DMS53 treated with DMSO at 0.1 percent for 48 hours (cell line): ENCODE measurements around the gene ULK4.
"Not testable (repeated sequence)": the region's sequence is repeated elsewhere in the genome, so short reads cannot be mapped to it uniquely, and the experiment has no call there.

Experiments used
- DNase-seq: peaks from one replicate; lab custom pipeline; 2025; ENCODE audit not compliant: unreplicated experiment; lab: John Stamatoyannopoulos, UW

The ULK4 gene

DNA sequence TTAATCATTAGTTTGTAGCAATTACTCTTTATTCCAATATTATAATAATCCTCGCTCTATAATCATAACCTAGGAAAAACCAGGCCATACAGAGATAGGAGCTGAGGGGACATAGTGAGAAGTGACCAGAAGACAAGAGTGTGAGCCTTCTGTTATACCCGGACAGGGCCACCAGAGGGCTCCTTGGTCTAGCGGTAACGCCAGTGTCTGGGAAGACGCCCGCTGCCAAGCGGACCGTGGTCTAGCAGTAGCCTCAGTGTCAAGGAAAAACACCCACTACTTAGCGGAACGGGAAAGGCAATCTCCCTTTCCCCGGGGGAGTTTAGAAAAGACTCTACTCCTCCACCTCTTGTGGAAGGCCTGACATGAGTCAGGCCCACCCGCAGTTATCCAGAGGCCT lies 266.1 kb downstream of the ULK4 start:
- not testable (repeated sequence) for DNase-seq

DNA sequence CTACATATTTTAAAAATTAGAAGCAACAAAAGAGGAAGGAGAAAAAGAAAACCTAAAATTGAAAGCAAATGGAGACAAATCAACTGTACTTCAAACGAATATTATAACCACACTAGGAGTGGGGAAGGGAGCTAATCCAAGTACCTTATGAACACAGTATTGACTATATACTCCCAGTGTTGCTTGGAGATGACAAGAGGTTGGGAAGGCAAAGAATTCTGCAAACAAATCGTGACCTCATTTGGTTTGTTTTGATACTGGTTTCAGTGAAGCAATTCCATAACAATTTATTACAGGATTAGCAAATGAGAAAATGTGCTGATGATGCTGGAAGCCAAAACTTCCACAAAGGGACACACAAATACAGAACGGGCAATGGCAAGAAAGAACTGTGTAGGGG lies 268.1 kb downstream of the ULK4 start:
- no peak for DNase-seq

DNA sequence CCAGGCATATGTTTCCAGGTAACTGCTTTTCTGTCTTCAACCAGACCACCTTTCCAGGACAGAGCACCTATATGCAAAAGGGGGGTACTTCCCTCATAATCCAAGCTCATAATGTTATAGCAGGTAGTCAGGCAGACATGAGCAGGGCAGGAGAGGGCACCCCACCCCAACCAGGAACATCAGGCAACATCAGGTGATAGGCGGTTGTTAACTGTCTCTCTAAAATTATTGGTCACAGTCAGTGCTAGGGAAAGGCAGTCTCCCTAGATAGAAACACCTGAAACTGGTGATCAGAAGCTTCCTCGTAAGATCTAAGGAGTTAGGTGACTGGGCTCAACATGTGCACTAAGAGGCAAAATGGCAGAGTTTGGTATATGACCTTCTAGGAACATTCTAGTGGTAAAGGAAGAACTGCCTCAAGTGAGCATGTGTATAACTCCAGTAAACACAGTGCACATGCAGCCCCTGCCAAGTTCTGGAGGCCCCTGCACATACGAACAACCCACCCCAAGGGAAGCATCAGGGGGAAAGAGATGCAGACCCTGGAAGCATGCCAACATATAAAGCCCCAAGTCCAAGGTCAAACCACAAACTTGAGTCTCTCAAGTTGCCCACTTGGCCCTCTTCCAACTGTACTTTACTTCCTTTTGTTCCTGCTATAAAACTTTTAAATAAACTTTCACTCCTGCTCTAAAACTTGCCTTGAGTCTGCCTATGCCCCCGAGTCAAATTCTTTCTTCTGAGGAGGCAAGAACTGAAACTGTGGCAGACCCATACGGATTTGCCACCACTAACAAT lies 270.9 kb downstream of the ULK4 start:
- DNase-seq: no peak

DNA sequence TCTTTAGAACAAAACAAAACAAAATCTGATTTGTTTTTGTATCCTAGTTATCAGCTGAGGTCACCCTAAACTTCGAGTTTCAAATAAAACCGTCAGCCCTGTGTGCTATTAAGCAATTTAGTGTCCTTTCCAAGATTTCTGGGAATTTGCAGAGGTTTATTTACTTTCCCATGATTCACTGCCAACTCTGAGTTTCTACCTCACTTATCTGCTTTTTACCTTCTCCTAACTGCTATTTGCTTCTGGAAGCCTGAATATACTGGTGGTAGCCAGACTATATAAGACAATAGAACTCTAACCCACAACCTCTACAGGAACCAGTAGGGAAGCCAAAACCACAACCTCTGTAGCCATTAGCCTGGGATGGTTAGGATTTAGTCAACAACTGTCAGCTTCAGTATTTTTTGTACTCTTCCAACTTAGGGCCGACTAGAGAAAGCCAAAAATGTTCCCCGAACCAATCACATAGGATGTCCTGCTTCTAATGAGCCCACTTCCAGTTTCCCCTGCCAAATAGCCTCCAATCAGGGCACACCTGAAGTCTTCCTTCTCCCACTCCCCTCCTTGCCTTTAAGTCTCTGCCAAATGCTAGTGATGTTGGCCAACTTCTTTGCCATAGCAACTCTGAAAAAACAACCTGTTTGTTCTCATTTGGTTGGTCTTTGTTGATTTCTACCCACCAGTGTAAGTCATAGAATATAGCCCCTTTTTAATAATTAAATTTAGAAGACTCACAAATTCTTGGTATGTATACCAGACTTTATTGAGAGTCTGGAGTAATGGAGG lies 273.1 kb downstream of the ULK4 start:
- DNase-seq: no peak

DNA sequence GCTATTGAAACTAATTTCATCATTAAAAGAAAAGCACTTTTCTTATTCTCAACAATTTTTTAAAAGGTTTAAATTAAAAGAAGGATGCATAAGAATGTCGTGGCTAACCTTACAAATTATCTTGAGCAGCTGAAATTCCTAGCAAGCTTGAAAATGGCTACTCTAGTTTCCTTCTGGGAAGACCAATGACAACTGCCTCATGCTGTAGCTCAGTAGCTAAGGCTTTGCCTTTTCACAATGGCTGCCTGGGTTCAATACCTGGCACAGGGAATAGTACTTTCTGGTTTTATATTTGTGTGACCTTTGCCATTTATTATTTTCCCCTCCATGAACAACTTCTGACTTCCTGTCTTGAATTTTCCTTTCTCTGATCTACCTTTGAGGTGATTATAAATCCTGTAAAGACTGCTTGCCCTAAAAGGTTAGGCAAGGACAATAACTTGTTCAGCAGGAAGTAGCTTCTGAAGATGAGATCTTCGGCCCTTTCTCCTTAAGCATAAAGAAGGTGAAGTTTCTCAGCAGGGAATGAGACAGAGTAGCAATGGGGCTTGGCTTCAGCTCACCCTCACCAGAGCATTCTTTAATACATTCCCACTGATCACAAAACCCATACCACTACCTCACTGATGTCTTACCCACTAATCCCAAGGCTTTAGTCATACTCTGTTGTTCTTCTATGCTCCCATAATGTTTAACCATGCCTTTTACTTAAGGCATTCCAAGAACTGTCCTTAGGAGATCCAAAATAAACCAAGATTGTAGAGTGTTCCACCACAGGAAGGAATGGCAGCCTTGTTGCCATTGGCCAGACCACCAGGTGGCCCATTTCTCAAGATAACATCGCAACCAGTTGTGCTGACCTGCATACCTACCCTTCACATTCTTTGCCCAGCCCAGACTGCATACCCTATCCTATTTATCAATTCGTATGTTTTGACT lies 276.8 kb downstream of the ULK4 start:
- DNase-seq: no peak

DNA sequence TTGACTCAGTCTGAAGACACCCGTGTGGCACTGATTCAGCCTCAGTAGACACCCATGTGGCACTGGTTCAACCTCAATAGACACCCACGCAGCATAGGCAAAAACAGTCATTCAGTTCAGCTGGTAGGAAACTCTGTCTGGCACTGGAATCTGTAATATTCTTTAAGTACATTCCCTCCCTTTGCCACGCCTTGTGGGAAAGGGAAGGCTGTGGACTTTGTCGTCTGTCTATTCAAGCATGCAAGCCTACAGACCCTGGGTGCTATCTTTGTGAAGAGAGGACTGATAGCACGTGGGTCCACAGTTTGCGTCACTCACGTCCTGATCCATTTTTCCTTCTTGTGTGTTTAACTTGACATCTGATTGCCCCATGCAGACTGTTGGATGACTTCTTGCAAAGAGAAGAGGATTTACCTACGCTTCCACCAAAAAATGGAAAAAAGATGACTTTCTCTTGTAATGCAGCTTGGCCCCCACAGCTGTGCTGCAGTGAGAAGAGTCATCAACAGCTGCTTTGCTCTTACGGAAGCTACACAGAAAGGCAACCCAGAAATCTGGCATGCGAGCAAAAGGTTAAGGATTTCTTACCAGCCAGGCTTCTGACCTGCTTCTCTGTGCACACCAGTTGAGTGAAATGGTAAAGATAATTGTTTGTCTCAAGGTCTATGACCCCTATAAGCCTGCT lies 278.1 kb downstream of the ULK4 start:
- DNase-seq: no peak

DNA sequence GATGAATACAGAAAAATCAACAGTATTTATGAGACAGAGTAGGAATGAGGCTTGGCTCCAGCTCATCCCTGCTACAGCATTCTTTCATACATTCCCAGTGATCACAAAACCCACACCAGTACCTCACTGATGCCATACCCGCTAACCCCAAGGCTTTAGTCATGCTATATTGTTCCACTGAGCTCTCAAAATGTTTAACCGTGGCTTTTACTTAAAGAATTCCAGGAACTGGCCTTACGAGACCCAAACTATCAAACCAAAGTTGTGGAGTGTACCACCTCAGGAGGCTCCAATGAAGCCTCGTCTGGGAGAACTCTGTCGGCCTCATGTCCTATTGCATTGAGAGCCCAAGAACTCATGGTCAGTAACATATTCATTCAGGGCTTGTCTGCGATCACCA lies 278.9 kb downstream of the ULK4 start:
- DNase-seq: no peak

DNA sequence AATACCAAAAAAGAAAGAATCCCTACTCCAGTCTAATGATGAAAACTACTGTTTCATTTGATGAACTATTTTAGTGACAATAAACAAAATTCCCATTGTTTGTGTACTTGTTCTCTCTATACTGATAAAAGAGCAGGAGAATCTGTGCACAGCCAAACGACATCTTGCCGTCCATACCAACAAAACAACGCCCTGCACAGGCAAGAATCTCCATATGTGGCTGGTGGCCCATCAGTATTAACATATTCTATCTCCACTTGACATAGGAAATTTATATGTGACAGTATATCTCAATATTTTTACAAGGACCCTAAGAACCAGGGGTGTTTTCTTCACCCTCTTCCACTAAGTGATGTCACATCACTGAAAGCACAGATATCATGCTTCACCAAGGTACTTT lies 279.5 kb downstream of the ULK4 start:
- no peak for DNase-seq

DNA sequence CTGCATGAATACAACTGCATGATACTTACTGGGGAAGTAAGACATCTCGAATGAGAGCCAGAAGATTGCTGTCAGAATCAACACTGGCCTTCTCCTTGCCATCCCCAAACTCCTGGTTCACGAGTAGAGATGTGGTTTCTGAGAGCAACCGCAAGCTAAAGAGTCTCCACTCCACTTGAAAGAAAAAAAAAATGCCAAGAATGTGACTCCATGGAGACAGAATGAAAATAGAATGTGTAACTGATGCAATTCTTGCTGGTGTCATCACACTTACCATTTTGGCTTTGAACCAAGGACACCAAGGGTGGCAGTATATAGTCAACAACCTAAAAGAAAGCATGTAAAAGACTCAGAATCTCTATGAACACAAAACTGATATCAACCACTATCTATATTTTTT lies 280.4 kb downstream of the ULK4 start:
- DNase-seq: no peak

DNA sequence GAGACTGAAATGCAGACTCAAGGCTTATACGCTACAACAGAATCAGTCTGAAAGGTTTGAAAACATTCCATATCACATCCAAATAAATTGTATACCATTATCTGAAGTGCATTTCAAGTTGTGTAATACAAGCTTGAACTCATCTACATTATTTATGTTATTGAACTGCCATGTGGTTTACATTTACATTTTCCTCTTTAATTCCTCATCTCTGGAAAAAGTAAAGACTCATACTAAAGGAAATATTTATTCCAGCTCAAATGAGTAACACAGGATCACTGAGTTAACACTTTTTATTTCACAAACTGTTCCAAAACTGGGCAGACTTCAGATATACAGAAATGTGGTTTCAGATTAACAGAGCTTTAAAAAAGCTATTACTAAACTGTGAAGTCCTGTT lies 282.5 kb downstream of the ULK4 start:
- no peak for DNase-seq

DNA sequence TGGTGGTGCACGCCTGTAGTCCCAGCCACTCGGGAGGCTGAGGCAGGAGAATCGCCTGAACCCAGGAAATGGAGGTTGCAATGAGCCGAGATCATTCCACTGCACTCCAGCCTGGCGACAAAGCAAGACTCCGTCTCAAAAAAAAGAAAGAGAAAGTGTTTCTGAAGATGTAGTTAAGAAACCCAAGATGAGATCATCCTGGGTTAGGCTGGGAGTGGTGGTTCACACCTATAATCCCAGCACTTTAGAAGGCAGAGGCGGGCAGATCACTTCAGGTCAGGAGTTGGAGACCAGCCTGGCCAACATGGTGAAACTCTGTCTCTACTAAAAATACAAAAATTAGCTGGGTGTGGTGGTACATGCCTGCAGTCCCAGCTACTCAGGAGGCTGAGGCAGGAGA lies 286.8 kb downstream of the ULK4 start:
- not testable (repeated sequence) for DNase-seq

DNA sequence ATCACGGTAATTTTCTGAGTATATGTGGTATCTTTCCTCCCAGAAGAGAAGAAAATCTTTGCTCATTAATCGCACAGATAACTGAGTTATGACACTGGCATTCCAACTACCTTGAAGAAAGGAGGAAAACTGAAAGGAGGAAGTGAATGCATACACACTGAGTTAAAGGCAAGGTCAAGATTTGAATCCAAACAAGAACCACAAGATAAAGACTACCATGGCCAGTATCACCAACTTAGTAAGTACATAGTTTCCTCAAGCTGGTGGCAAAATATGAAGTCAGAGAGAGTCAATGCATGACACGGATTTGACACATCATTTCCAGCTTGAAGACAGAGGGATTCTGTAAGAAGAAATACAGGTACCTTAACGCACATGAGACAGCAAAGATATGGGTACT lies 287.5 kb downstream of the ULK4 start:
- no peak for DNase-seq

DNA sequence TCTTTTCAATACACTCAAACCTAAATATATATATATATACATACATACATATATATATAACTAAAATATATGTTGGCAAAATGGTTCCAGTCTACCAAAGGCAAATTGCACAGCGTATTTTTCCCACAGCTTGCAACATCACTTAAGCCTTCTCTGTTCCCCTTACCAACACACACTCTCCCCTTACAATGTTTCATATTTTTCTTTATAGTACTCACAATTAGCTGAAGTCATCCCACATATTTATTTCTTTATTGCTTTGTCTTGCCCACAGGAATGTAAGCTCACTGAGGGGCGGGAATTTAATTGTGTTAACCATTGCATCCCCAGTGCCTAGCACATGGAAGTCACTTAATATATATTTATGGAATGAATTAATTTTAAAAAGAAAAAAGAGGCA lies 288.3 kb downstream of the ULK4 start:
- DNase-seq: no peak

DNA sequence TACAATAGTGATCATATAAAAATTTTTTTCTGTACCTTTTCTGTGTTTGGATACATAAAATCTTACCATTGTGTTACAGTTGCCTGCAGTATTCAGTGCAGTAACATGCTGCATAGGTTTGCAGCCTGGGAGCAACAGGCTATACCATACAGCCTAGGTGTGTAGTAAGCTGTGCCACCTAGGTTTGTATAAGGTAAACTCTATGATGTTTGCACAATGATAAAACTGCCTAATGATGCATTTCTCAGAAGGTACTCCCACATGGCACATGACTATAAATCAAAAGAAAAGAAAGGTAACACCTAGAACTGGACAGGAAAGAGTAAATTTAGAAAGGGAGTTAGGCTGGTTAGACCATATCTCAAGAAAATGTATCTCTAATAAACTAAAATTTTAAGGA lies 293.5 kb downstream of the ULK4 start:
- DNase-seq: no peak

DNA sequence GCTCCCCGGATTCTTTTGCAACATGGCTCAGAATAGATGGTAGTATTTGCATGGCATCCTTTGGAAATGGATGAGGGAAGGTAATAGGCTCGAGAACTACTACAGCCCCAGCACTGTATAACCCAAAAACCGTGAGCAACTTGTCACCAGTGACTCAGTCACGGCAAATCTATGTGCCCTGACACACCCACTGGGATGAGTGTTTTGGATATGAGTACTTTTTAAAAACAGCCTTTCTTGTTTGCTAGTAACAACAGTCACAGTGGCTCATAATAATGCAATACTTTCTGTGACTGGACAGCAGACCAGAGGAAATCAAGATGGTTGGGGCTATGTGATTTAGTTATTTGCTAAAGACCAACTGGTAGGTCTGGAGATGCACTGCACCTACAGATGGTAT lies 299.6 kb downstream of the ULK4 start:
- DNase-seq: no peak

DNA sequence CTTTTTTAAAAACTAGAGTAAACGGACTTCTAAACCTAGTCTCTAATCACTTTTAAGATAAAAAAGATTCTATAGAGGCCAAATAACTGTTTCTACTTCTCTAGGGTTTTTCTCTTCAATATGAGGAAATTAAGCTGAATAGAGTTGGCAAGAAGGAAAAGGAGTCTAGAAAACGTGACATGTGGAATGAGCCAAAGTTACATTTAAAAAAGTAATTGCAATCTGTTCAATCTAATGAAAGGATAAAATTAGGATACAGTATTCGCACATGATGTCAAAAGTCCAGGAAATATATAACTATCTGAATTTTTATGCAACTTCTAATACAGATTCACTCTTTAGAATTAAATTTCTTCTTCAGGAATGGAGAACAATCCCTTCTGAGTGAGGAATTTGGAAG lies 300.1 kb downstream of the ULK4 start:
- DNase-seq: no peak

DNA sequence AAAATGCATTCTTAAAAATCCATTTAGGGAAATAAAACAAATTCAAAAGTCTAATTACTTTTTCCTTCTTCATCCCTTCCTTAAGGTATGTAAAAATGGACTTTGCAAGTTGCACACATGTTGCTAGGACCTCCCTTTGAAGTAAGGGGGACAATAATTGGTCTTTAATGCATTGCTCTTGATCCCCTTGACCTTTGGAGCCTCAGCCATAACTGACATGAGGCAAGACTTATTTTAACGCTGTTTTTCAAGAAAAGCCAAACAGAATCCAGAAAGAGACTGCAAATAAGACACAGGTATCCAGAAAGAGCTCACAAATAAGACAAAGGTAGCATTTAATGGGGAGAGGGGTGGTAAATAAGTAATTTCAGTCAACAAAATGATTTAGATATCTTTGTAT lies 301.4 kb downstream of the ULK4 start:
- DNase-seq: no peak

DNA sequence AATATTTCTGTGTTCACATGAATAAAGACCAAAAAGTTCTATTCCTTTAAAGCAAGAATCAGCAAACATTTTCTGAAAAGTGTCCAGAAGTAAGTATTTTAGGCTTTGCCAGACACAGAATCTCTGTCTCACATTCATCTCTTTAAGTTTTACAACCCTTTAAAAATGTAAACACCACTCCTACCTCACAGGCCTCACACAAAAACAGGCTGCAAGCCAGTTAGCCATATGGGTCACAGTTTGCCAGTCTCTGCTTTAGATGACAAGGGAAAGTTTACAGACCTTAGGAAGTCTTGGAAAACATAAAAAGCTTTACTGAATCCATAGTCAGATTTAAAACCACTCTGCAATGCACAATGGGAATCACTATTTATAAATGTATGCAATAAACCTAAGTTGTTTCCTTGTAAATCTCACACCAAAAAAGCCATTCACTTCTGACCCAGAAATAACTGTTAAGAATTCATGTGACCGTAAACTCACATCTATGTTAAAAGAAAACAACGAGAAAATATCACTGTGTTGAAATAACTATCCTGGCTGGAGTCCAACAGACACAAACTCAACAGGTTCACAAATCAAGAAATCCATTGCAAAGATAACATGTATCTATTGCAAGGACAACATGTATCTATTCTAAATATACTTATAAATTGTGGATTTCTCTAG lies 308.2 kb downstream of the ULK4 start:
- DNase-seq: no peak

DNA sequence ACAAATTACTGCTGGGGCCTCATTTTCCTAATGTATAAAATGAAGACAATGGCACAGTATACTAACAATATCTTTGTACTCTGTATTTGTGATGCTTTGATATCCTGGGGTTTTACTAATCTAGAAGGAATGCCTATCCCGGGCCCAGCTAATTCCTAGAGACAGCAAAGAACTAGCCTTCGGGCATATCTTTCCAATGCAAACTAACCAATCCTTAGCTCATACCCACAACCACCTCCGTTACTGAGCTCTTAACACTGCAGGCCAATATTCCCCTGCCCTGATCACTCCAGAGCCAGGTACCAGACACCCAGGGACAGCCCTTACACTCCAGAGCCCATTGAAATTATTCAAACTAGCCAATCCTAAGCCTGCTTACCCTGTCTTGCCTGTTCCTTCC lies 309.0 kb downstream of the ULK4 start:
- no peak for DNase-seq

DNA sequence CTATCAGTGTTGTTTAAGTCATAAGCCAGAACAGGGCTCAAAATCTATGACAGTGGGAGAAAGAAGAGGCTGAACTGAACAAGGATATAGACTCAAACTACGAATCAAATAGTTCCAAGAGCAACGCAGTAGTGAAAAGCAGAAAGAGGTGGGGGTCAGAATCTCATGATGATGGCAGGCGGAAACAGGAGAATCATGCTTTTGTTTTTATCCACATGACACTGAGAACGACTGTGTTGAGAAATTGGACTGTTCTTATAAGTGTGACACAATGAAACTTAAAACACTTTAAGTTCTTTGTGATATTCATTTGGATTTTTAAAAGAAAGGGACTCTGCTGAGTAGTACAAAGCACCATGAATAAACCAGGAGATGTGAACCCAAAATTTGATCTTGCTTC lies 309.4 kb downstream of the ULK4 start:
- no peak for DNase-seq
